GM21526 (cell line): Measurements from ENCODE around the gene LSAMP.

Experiments used
- ATAC-seq: cut with Tn5 transposase; IDR thresholded peaks from one replicate; pipeline ENCODE4 v1.9.1; 2021; ENCODE audit warnings: moderate library complexity; ENCODE audit not compliant: unreplicated experiment, low FRiP score

LSAMP gene

DNA sequence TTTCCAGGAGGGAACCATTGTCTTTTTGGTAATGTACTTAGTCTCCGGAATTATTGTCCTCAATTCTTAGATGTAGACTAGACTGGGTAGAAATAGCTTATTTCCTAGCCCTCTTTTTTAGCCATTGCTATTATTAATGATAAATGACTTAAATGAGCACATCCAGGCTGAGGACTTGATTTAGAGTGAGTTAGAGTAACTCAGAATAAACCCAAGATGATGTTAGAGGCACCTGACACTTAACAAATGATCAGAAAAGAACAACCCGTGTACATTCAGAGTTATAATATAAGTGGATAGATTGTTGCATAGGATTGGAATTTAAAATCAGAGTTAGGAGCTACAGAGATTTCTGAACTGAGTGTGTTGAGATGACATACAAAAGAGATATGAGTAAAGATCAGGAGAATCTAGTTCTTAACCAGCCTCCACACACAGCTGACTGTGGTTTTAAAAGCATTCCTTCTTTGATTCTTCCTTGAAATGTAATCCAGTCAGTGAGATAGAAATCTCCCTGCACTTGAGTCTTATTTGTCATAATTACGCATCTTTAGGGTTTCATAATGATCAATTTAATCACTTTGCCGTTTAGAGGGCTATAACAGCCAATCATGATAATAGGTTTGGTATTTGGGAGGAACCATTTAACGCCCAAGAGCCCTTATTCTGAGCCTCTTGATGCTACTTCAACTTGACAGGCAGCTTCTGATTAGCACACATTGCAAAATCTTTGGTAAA lies 455.4 kb downstream of the LSAMP start:
- no peak for ATAC-seq

DNA sequence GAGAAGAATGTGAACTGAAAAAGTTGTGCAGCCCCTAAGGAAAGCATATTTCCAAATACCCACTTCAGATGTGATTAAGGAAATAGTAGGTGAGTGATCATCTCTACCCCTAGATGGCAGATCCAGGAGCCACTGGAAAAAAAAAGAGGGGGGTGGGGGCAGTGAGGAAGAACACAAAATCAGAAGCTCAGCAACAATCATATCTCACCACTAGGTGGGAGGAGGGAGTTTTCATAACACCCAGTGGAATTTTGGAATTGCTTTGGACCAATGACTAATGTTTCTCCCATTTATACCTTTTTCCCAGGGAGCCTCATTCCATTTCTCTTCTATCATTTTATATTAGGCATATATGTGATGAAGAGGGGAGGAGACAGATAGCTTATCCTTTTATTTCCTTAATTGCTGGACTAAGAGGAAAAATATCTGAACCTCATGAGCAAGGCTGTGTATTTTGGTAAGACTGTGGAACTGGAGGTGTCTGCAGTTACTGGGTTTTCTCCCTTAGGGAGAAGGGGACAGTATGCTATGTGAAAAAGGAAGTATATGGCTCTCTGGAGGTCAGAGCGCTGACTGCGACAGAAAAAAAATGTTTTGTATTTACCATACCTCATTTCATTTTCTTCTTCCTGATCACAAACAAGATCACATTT lies 458.6 kb downstream of the LSAMP start:
- ATAC-seq: no peak

DNA sequence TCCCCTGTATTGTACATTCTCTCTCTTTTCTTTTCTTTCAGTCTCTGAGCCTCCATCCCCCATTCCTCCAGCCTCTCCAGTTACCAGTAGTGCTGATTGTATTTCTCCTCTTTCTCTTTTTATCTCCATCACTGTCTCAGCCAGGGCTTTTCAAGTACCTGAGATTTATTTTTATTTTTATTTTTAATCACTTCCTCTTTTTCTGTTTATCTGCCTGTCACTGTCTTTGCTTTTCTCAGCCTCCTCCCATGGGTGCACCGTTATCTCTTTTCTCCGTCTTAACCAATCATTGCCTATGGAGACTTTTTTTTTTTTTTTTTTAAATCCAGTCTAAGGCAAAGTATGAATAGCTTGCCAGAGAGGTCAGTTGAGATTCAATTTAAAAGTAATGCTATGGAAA lies 462.7 kb downstream of the LSAMP start:
- ATAC-seq: no peak

DNA sequence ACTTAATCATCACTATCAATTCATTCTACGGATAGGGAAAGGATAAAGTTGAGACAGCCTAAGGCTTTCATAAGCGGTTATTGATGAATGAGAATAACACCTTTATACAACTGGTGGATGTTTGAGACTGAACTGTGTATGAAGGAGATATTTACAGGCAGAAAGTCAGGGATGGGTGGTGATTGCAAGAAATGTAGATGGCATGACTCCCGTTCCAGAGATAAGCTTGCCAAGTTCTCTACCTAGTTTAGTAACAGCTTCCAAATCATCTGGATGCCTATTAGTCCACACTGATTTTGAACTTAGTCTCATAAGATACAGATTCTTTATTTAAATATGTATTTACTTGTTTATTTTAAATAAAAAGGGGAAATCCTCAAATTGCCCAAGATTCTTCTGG lies 463.2 kb downstream of the LSAMP start:
- no peak for ATAC-seq

DNA sequence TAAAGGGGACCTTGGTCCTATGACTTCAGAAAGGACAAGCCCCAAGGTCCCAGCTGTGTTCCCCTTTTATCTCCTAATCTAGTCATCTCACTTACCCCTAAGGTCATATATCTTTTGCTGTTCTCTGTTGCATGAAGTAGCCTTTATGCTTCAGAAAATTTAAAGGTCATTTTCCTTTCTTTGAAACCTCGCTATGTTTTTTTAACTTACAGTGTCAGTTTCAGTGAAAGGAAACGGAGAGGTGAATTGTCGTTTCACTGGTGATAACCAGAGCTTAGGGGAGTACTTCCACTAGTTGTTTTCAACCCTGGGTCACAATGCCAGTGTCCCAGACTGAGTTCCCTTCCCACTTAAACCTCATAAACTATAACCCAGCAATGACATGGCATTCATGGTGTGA lies 464.6 kb downstream of the LSAMP start:
- no peak for ATAC-seq

DNA sequence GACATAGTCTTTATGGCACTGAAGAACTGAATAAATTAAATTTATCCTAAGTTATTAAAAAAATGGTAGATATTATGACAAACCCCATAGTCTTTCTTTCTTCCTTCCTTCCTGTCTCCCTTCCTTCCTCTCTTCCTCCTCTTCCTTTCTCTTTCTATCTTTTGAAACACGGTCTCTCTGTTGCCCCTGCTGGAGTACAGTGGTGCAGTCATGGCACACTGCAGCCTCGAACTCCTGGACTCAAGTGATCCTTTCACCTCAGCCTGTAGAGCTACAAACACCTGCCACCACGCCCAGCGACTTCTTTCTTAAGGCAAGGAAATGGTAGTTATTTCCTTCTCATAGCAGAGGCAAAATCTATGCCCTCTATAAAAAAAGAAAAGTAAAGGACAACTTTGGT lies 467.4 kb downstream of the LSAMP start:
- no peak for ATAC-seq

DNA sequence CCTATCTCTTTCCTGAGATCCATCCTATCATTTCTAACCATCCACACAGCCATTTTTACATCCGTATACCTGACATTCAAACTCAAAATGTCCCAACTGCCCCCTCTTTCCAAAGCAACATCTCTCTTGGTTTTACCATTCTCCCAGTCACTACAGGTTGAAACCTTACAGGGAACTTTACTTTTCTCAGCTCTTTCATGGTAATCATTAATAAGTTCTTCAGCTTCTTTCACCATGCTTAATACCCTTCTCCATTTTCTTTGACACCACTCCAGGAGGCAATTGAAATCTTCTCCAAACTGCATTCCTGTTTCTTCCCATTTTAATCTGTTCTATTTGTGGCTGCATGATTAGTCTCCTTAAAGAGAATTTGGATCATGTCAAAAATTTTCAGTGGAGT lies 469.5 kb downstream of the LSAMP start:
- no peak for ATAC-seq

DNA sequence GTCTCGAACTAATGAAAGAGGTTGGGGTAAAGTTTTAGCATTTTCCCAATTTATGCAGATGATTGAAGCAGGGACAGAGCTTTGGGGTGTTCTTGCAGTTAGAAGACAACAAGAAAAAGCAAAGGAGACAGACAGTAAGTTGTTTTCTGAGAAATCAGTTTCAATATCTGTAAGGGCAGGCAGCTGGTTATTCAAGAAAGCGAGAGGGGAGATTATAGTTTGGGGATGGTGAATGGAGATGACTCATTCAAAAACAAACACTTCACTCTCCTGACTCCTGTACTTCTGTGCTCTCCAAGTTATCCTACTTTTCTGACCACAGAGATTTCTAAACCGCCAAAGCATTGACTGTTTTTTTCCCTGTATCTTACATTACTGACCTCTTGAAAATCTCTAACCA lies 469.9 kb downstream of the LSAMP start:
- ATAC-seq: no peak

DNA sequence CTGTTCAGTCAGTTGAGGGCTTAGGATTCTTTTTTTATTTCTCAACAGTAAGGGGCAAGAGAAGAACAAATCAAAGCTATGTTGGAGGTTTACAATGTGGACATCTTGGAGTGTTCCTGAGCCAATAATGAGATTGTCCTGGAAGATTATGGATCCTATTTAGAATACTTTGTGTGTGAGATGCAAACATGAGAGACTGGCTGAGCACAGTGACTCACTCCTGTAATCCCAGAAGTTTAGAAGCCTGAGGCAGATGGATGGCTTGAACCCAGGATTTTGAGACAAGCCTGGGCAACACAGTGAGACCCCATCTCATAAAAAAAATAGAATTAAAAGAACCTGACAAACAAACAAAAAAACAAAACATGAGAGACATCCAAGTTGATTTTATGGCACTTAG lies 470.3 kb downstream of the LSAMP start:
- ATAC-seq: no peak

DNA sequence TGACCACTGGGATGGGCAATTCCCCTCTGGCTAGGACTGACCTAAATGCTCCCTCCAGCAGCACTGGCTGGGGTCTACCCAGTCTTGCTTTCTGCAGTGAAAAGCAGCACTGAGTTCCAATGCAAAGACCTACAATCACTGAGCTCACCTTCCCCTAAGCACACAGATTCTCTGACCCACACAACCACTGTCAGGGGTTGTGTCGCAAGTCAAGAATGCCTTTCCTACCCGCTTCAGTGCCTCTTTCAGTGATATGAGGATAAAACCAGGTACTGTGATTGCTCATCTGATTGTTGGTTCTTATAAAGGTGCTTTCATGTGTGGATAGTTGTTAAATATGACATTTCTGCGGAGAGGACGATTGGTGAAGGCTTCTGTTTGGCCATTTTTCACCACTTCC lies 476.4 kb downstream of the LSAMP start:
- ATAC-seq: no peak

DNA sequence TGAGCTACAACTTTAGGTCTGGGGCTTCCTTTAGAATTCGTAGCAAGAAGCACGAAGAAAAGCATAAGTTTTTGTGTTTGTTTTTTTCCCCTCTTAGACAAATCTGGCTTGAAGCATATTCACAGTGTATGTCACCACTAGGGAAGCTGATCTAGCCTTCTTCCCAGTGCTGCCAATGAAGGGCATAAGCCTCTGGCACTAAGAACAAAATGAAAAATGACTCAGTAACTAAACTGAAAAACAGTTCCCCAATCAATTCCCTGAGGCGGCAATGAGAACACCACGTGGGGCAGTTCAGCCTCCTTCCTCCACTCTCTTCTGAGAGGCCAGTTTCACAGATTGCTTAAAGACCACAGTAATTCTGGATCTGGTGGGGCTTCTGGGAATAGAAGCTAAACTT lies 483.9 kb downstream of the LSAMP start:
- ATAC-seq: no peak

DNA sequence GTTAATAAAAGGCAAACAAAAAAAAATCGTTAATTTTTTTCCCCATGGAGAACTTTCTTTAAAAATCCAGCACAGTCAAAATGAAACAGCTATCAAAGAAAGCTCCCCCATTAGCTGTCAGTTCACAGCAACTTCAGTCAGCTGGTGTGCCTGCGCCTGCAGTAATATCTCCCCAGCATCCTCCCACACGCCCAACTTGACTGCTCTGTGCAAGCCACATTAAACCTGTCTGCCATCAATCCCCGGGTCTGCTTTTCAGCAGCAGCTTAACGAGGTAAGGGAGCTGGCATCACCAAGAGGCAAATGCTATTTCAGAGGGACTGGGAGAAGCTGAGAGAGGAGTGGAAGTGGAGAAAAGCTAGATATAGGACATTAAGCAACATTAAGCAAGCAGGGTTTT lies 484.5 kb downstream of the LSAMP start:
- peak; percentile 84 for ATAC-seq

DNA sequence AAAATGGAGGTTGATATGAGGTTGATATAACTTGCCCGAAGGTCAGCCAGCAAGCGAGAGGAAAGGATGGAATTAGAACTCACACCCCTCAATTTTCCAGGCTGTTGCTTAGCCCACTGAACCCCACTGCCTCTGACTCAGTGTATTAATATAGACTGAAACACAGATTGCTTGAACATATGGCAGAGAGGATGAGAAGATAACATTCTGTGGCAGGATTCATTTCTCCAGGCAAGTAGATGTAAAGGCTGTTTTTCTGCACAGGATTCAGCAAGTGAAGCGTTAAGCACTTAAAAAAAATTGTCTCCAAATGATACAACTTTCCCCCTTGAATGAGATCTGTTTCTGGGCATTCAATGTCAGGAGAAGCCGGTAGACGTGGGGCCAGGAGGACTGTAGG lies 486.8 kb downstream of the LSAMP start:
- ATAC-seq: no peak

DNA sequence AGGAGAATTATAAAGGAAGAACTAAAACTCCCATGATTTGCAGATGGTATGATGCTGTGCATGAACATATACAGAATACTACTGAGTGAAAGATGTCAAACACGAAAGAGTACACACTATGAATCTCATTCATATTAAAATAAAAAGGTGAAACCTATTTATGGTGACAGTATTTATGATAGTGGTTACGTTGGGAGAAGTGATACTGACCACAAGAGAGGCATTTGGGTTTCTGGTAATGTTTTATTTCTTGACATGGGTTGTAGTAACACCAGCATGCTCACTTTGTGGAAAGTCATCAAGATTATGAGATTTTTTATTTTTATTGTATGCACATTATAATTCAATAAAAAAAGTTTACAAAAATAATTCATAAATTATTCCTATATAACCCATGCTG lies 498.0 kb downstream of the LSAMP start:
- peak; percentile 44 for ATAC-seq

DNA sequence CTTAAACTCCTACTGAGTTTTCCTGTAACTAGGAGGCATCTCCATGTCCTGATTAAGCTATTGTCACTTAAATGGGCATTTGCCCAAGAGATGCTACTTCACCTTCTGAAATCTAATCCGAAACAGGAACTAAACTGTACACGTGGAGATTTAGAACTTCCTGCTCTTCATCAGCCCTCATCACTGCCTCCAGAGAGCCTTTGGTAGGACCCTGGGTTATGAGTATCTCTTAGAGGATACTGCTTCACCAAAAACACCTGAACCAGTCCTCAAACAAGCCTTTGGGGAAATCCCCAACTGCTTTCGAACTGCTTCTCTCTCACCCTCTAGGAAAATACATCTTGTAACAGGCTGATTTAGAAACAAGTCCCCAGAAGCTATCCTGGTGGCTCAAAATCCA lies 501.7 kb downstream of the LSAMP start:
- peak; percentile 67 for ATAC-seq

DNA sequence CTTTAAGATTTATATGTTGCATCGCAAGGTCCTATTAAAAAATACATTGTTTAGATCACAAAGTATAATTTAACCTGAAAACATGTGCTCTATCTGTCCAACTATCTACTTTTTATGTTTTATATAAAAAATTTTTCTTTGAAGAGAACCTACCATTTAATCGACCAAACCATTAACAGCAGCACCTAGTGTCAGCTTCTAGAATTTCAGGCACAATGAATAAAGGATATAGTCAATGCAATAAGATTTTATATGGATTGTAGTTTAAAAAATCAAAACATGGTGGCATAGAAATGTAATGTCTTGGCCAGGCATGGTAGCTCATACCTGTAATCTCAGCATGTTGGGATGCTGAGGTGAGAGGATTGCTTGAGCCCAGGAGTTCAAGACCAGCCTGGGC lies 508.2 kb downstream of the LSAMP start:
- no peak for ATAC-seq

DNA sequence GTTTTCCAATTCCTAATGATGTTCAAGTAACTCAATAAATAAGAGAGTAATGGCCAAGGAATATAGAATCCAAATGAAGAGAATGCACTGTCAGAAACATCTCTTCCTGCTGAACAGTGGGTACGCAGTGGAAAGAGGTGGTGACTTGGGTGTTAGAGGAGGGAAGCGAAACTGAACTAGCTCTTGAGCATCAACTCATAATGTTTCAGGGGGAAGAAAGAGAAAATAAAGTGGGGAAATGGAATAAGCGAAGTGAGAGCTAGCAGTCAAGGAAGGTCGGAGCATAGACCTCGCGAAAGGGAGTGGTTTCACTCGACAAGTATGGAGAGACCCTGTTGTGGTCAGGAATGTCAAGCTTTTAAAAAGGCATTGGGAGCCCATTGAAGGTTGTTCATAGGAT lies 512.5 kb downstream of the LSAMP start:
- ATAC-seq: peak; percentile 46

DNA sequence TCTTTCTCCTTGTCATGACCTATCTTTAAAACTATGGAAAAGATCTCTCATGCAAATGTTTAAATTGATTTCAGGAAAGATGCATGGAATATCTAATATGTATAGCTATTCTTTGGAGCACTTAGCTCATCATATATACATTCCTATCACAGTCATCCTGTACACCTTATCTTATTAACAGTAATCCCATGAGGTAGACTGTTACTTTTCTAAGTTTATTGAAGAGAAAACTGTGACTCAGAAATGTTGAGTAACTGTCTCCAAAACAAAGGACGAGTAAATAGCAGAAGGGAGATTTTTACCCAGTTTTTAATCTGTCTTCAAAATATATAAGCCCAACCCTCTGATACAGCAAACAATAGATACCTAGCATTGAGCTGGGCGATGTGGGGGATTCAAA lies 513.7 kb downstream of the LSAMP start:
- no peak for ATAC-seq

DNA sequence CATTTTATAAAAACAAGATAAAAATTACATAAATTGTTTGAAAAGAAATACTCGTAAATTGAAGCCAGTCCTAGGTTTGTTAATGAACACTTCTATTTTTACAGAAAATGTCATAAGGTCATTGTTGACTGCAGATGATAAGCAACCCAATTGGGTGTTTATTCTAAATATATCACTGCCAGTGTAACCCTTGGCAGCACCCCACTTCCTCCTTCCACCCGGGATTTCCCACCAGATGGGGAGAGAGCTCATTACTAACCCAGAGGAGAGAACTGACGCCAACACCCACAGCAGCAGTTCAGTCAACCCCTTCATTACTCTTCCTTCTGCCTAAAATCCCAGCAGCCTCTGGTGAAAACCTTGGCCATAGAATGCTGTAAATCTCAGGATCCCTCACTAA lies 514.4 kb downstream of the LSAMP start:
- no peak for ATAC-seq

DNA sequence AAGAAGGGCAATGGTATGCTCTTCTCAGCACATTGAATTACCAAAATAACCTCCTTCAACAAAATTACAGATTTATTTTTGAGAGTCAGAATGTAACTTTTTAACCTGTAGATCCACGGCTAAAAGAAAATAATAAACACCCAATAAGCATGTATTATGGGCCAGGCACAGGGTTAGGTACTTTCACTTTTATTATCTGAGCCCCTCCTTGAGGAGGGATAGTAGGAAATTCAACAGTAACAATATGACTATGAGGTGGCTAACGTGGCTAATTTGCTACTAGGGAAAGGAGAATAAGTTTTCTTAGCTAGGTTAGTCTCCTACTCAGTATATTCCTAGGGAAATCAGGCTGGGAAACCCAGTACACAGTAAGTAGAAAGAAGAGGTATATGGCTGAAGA lies 515.1 kb downstream of the LSAMP start:
- ATAC-seq: no peak

DNA sequence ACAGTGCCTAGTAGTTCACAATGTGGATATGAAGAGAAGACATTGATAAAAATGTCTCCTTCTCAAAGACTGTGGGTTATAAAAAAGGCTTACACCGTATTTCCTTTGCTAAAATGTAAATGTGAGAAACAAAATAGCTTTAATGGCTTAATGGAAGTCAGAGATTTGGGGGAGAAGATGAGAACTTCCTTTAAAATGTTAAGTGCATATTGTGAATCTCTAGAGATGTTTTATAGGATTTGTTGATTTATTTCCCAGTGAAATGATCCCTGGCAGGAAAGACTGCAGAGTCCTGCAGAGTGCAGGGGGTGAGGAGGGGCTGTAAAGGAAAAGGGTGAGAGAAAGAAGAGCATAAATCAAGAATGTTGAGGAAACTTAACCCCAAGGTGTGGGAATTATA lies 516.9 kb downstream of the LSAMP start:
- no peak for ATAC-seq

DNA sequence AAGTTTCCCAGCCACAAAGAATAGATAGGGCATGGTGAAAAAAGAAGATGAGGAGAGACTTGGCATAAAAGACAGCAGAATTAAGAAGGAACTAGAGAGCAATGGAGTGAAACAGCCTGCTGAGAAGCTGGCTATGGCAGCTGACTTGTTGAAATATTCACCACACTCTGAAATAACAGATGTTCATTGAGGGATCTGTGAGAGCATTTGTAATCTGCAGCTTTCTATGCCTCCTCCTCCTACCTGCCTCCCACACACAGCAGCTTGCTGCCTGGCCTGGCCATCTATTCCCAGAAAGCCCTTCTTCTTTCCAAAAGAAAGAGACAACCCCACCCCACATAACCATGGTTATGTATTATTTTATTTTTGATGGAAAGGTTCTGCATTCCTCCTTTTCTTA lies 518.1 kb downstream of the LSAMP start:
- ATAC-seq: no peak
